Fibroblast of mammary gland (primary cell): ENCODE measurements around the gene FAM20B.

Experiments used
- DNase-seq: peaks from one replicate; pipeline ENCODE4 v3.0.0-alpha.2; 2010; ENCODE audit warnings: low read depth
- H3K4me3 ChIP-seq: 2 replicates; pipeline ENCODE4 v1.5.1; 2011; ENCODE audit warnings: low read depth, mild to moderate bottlenecking, low read length, moderate library complexity; ENCODE audit not compliant: control insufficient read depth
- TF ChIP-seq, protein P1 (sequence below): conservative IDR thresholded peaks from 2 replicates; pipeline ENCODE4 v1.5.1; 2011; ENCODE audit warnings: low read depth, low read length, inconsistent platforms; ENCODE audit not compliant: control insufficient read depth, insufficient read depth

Gene FAM20B

GRCh38 chr1:179023946-179024650, 1.6 kb upstream of the FAM20B start:
- TF ChIP-seq, protein P1, sequence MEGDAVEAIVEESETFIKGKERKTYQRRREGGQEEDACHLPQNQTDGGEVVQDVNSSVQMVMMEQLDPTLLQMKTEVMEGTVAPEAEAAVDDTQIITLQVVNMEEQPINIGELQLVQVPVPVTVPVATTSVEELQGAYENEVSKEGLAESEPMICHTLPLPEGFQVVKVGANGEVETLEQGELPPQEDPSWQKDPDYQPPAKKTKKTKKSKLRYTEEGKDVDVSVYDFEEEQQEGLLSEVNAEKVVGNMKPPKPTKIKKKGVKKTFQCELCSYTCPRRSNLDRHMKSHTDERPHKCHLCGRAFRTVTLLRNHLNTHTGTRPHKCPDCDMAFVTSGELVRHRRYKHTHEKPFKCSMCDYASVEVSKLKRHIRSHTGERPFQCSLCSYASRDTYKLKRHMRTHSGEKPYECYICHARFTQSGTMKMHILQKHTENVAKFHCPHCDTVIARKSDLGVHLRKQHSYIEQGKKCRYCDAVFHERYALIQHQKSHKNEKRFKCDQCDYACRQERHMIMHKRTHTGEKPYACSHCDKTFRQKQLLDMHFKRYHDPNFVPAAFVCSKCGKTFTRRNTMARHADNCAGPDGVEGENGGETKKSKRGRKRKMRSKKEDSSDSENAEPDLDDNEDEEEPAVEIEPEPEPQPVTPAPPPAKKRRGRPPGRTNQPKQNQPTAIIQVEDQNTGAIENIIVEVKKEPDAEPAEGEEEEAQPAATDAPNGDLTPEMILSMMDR, result no peak
- no peak overlapping the region for H3K4me3 ChIP-seq
- no peak for DNase-seq

- H3K4me3 ChIP-seq, result peak overlapping the region; percentile 84
- peak; percentile 29 for DNase-seq
- TF ChIP-seq, protein P1, result no peak
Observed at GRCh38 chr1:179025975-179026812, 500 bp downstream of the FAM20B start.

- TF ChIP-seq, protein P1, result no peak
- peak overlapping the region; percentile 84 for H3K4me3 ChIP-seq
- no peak for DNase-seq
Observed at GRCh38 chr1:179026813-179027669, 1.3 kb downstream of the FAM20B start.

DNA sequence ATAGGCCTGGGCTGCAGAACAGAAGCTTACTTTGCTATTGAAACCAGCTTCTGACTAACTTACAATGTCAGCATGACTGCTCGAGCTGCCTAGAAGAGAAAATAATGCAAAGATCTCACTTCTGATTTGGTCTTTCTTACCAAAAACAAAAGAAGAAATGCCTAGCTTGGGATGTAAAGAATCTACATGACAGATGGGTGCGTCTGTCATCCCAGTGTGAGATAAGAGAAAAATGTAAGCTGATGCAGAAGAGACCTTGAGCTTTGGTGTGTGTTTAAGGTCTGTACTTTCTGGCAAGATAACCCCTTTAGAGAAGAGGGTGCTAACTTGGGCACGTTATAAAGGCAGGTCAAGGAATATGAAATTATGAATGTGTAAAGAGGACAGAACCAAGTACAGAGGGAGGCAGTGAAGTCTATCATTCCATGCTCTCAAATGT, 3.6 kb downstream of the FAM20B start:
- TF ChIP-seq, protein P1, result no peak
- no peak for DNase-seq
- H3K4me3 ChIP-seq, result no peak overlapping the region

GRCh38 chr1:179030130-179030529, 4.4 kb downstream of the FAM20B start:
- TF ChIP-seq, protein P1, result no peak
- no peak overlapping the region for H3K4me3 ChIP-seq
- DNase-seq, result no peak

- TF ChIP-seq, protein P1, result no peak
- H3K4me3 ChIP-seq, result no peak overlapping the region
- DNase-seq, result no peak
Observed at GRCh38 chr1:179030683-179031082, 5.0 kb downstream of the FAM20B start.
